SK-N-SH treated with all-trans-retinoic acid at 6 μM for 48 hours (cell line): ENCODE results near the gene LPP.

Experiments used
- ARNTL ChIP-seq: fragments of 450-650 bp; formaldehyde crosslinking; IDR thresholded peaks from 2 replicates; pipeline ENCODE4 v1.5.0; 2020; ENCODE audit warnings: low read depth, mild to moderate bottlenecking, moderate library complexity, borderline replicate concordance
- BACH2 ChIP-seq: fragments of 250-450 bp; sonication (Bioruptor Pico); IDR thresholded peaks from 2 replicates; pipeline ENCODE4 v1.9.0; 2021; ENCODE audit warnings: mild to moderate bottlenecking, borderline replicate concordance
- ISL1 ChIP-seq: fragments of 250-450 bp; sonication (Bioruptor Pico); IDR thresholded peaks from 2 replicates; pipeline ENCODE4 v2.1.2; 2022; ENCODE audit warnings: mild to moderate bottlenecking, moderate library complexity
- PPARA ChIP-seq: fragments of 250-450 bp; sonication (Bioruptor Pico); IDR thresholded peaks from 2 replicates; pipeline ENCODE4 v1.5.0; 2020; ENCODE audit warnings: mild to moderate bottlenecking, borderline replicate concordance
- RARB ChIP-seq: fragments of 250-450 bp; sonication (Bioruptor Pico); IDR thresholded peaks from 2 replicates; pipeline ENCODE4 v1.8.0; 2021; ENCODE audit warnings: mild to moderate bottlenecking, moderate library complexity
- SNAI2 ChIP-seq: fragments of 250-450 bp; sonication (Bioruptor Pico); IDR thresholded peaks from 2 replicates; pipeline ENCODE4 v1.5.0; 2020; ENCODE audit warnings: mild to moderate bottlenecking, moderate library complexity
- TCF4 ChIP-seq: fragments of 250-450 bp; sonication (Bioruptor Pico); IDR thresholded peaks from 2 replicates; pipeline ENCODE4 v1.8.0; 2021; ENCODE audit warnings: mild to moderate bottlenecking, moderate library complexity, borderline replicate concordance
- ZNF70 ChIP-seq: fragments of 450-650 bp; formaldehyde crosslinking; IDR thresholded peaks from 2 replicates; pipeline ENCODE4 v1.5.0; 2020; ENCODE audit warnings: mild to moderate bottlenecking, moderate library complexity
- ZNF8 ChIP-seq: fragments of 450-650 bp; formaldehyde crosslinking; IDR thresholded peaks from 2 replicates; pipeline ENCODE4 v1.5.0; 2020; ENCODE audit warnings: mild to moderate bottlenecking, moderate library complexity
- TF ChIP-seq, protein P1 (sequence below): fragments of 250-450 bp; sonication (Bioruptor Pico); IDR thresholded peaks from 2 replicates; pipeline ENCODE4 v1.8.0; 2020; ENCODE audit warnings: mild to moderate bottlenecking, moderate library complexity, borderline replicate concordance
- TF ChIP-seq, protein P2 (sequence below): fragments of 250-450 bp; sonication (Bioruptor Pico); IDR thresholded peaks from 2 replicates; pipeline ENCODE4 v1.5.1; 2020; ENCODE audit warnings: low read depth, mild to moderate bottlenecking, moderate library complexity
- TF ChIP-seq, protein P3 (sequence below): fragments of 250-450 bp; sonication (Bioruptor Pico); IDR thresholded peaks from 2 replicates; pipeline ENCODE4 v1.8.0; 2021; ENCODE audit warnings: low read depth, mild to moderate bottlenecking, moderate library complexity, borderline replicate concordance

DNA sequence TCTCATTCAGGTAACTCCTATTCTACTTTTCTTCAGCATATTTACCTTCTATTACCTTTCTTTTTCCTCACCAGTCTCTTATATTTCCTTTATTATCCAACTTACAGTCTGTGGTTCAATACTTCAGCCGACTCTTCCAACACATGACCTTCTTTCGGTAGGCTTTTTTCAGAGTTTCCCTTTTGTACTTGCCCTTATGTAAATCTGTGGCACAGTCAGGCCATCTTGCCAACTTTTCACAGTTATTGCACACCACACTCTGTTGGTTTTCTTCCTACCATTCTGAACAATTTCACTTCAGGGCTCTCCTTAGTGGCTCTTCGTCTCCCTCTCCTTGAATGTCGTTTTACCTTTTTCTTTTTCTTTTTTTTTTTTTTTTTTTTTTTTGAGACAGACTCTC is 427.8 kb downstream of the LPP start:
- TF ChIP-seq, protein P1, sequence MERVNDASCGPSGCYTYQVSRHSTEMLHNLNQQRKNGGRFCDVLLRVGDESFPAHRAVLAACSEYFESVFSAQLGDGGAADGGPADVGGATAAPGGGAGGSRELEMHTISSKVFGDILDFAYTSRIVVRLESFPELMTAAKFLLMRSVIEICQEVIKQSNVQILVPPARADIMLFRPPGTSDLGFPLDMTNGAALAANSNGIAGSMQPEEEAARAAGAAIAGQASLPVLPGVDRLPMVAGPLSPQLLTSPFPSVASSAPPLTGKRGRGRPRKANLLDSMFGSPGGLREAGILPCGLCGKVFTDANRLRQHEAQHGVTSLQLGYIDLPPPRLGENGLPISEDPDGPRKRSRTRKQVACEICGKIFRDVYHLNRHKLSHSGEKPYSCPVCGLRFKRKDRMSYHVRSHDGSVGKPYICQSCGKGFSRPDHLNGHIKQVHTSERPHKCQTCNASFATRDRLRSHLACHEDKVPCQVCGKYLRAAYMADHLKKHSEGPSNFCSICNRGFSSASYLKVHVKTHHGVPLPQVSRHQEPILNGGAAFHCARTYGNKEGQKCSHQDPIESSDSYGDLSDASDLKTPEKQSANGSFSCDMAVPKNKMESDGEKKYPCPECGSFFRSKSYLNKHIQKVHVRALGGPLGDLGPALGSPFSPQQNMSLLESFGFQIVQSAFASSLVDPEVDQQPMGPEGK (CRISPR knock-in tag), result no peak
- TF ChIP-seq RARB (CRISPR knock-in tag) (no peak), ISL1 (no peak), BACH2 (CRISPR knock-in tag) (no peak), PPARA (CRISPR knock-in tag) (no peak), ARNTL (no peak), TCF4 (CRISPR knock-in tag) (no peak), ZNF70 (CRISPR knock-in tag) (no peak), SNAI2 (CRISPR knock-in tag) (no peak), ZNF8 (CRISPR knock-in tag) (no peak)
- TF ChIP-seq, protein P2, sequence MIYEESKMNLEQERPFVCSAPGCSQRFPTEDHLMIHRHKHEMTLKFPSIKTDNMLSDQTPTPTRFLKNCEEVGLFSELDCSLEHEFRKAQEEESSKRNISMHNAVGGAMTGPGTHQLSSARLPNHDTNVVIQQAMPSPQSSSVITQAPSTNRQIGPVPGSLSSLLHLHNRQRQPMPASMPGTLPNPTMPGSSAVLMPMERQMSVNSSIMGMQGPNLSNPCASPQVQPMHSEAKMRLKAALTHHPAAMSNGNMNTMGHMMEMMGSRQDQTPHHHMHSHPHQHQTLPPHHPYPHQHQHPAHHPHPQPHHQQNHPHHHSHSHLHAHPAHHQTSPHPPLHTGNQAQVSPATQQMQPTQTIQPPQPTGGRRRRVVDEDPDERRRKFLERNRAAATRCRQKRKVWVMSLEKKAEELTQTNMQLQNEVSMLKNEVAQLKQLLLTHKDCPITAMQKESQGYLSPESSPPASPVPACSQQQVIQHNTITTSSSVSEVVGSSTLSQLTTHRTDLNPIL (CRISPR knock-in tag), result no peak
- TF ChIP-seq, protein P3, sequence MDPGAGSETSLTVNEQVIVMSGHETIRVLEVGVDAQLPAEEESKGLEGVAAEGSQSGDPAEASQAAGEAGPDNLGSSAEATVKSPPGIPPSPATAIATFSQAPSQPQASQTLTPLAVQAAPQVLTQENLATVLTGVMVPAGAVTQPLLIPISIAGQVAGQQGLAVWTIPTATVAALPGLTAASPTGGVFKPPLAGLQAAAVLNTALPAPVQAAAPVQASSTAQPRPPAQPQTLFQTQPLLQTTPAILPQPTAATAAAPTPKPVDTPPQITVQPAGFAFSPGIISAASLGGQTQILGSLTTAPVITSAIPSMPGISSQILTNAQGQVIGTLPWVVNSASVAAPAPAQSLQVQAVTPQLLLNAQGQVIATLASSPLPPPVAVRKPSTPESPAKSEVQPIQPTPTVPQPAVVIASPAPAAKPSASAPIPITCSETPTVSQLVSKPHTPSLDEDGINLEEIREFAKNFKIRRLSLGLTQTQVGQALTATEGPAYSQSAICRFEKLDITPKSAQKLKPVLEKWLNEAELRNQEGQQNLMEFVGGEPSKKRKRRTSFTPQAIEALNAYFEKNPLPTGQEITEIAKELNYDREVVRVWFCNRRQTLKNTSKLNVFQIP, result no peak
